ENCODE data around the gene PPFIA1. TPM values are rescaled to one million over a fixed set of nuclear protein-coding genes. Genes with fewer than 3 reads are reported as not detected.

Gene PPFIA1
- total and polyA plus RNA-seq, 2 donors (not counting 1 experiment from before 2014, with no cell fraction given), result 38.8 to 39.8 TPM

DNA sequence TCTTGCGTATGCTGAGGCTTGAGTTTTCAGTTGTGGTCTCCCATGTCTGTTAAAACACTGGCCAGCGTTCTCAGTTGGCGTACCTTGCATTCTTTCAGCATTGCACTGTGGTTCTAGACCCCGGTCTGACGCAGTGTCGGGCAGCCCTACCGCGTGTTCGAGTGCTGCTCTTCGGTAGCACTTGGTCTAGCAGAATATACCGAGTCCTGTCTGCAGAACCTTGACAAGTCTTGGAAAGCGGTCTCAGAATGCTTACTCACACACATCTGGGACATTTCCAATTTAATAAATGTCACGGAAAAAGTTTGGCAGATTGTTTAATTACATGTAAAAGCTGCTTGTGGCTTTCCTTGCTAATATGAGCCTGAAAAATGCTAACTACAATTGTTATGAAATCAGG is 32.6 kb downstream of the PPFIA1 start:
- H3K79me2 ChIP-seq (ENCODE audit: control insufficient read depth, insufficient read depth, low read length), result peaks cover 15% of the 10 kb centered on the region
- DNase-seq (ENCODE audit: low read depth in 2 of 2), result peak; percentile 79 to 89
- no peaks in the 10 kb centered on the region for H4K20me1 ChIP-seq (ENCODE audit: control insufficient read depth, extremely low read depth, insufficient read depth, low read length)
- no peak overlapping the region for H3K4me3 ChIP-seq (replicated peaks in 1 of 4; ENCODE audit: control extremely low read depth in 1 of 4, insufficient read depth in 1 of 4, low read depth in 3 of 4, low read length in 4 of 4)
- H2AFZ ChIP-seq (ENCODE audit: low read length), result no peak overlapping the region
- H3K4me2 ChIP-seq (ENCODE audit: extremely low read depth, insufficient read depth, low read length), result peak overlapping the region; percentile 59
- H3K9me3 ChIP-seq (ENCODE audit: control insufficient read depth, insufficient read depth, low read depth, low read length), result no peaks in the 10 kb centered on the region
- no peak overlapping the region for H3K9ac ChIP-seq (ENCODE audit: insufficient read depth, low read length)
- TF ChIP-seq EZH2 (IDR thresholded peaks at IDR 0.05; ENCODE audit: low read length, missing control alignments), result no peak
- TF ChIP-seq, protein P1, sequence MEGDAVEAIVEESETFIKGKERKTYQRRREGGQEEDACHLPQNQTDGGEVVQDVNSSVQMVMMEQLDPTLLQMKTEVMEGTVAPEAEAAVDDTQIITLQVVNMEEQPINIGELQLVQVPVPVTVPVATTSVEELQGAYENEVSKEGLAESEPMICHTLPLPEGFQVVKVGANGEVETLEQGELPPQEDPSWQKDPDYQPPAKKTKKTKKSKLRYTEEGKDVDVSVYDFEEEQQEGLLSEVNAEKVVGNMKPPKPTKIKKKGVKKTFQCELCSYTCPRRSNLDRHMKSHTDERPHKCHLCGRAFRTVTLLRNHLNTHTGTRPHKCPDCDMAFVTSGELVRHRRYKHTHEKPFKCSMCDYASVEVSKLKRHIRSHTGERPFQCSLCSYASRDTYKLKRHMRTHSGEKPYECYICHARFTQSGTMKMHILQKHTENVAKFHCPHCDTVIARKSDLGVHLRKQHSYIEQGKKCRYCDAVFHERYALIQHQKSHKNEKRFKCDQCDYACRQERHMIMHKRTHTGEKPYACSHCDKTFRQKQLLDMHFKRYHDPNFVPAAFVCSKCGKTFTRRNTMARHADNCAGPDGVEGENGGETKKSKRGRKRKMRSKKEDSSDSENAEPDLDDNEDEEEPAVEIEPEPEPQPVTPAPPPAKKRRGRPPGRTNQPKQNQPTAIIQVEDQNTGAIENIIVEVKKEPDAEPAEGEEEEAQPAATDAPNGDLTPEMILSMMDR (conservative IDR thresholded peaks at IDR 0.05 in 1 of 2, IDR thresholded peaks at IDR 0.05 in 1 of 2; ENCODE audit: low read depth in 1 of 2, low read length in 2 of 2), result no peak
- H3K27me3 ChIP-seq (ENCODE audit: control insufficient read depth, insufficient read depth, low read length), result no peaks in the 10 kb centered on the region
- peak overlapping the region; percentile 63 for H3K27ac ChIP-seq (ENCODE audit: insufficient read depth, low read length)
- H3K36me3 ChIP-seq (ENCODE audit: control insufficient read depth, insufficient read depth, low read length), result peaks cover 1% of the 10 kb centered on the region
- peaks cover 9% of the 10 kb centered on the region for H3K4me1 ChIP-seq (ENCODE audit: control insufficient read depth, extremely low read depth, insufficient read depth, low read length)

- H3K36me3 ChIP-seq (ENCODE audit: control insufficient read depth, insufficient read depth, low read length), result peaks cover 1% of the 10 kb centered on the region
- H3K9me3 ChIP-seq (ENCODE audit: control insufficient read depth, insufficient read depth, low read depth, low read length), result no peaks in the 10 kb centered on the region
- H3K27me3 ChIP-seq (ENCODE audit: control insufficient read depth, insufficient read depth, low read length), result no peaks in the 10 kb centered on the region
- H3K4me3 ChIP-seq (replicated peaks in 1 of 4; ENCODE audit: control extremely low read depth in 1 of 4, insufficient read depth in 1 of 4, low read depth in 3 of 4, low read length in 4 of 4), result no peak overlapping the region
- peaks cover 15% of the 10 kb centered on the region for H3K79me2 ChIP-seq (ENCODE audit: control insufficient read depth, insufficient read depth, low read length)
- TF ChIP-seq, protein P1 (conservative IDR thresholded peaks at IDR 0.05 in 1 of 2, IDR thresholded peaks at IDR 0.05 in 1 of 2; ENCODE audit: low read depth in 1 of 2, low read length in 2 of 2), result no peak
- no peak for TF ChIP-seq EZH2 (IDR thresholded peaks at IDR 0.05; ENCODE audit: low read length, missing control alignments)
- DNase-seq (ENCODE audit: low read depth in 2 of 2), result no peak
- no peak overlapping the region for H3K4me2 ChIP-seq (ENCODE audit: extremely low read depth, insufficient read depth, low read length)
- no peak overlapping the region for H3K9ac ChIP-seq (ENCODE audit: insufficient read depth, low read length)
- no peaks in the 10 kb centered on the region for H4K20me1 ChIP-seq (ENCODE audit: control insufficient read depth, extremely low read depth, insufficient read depth, low read length)
- peaks cover 9% of the 10 kb centered on the region for H3K4me1 ChIP-seq (ENCODE audit: control insufficient read depth, extremely low read depth, insufficient read depth, low read length)
- no peak overlapping the region for H2AFZ ChIP-seq (ENCODE audit: low read length)
- H3K27ac ChIP-seq (ENCODE audit: insufficient read depth, low read length), result no peak overlapping the region
Observed at GRCh38 chr11:70304208-70304603, 33.7 kb downstream of the PPFIA1 start.

GRCh38 chr11:70305501-70305900 is 35.0 kb downstream of the PPFIA1 start:
- Histone ChIP-seq H3K9ac (ENCODE audit: insufficient read depth, low read length) (no peak overlapping the region), H3K4me1 (ENCODE audit: control insufficient read depth, extremely low read depth, insufficient read depth, low read length) (peaks cover 9% of the 10 kb centered on the region), H3K27ac (ENCODE audit: insufficient read depth, low read length) (no peak overlapping the region), H3K9me3 (ENCODE audit: control insufficient read depth, insufficient read depth, low read depth, low read length) (no peaks in the 10 kb centered on the region), H3K27me3 (ENCODE audit: control insufficient read depth, insufficient read depth, low read length) (no peaks in the 10 kb centered on the region), H4K20me1 (ENCODE audit: control insufficient read depth, extremely low read depth, insufficient read depth, low read length) (no peaks in the 10 kb centered on the region), H3K4me2 (ENCODE audit: extremely low read depth, insufficient read depth, low read length) (no peak overlapping the region), H3K36me3 (ENCODE audit: control insufficient read depth, insufficient read depth, low read length) (peaks cover 1% of the 10 kb centered on the region), H3K4me3 (replicated peaks in 1 of 4; ENCODE audit: control extremely low read depth in 1 of 4, insufficient read depth in 1 of 4, low read depth in 3 of 4, low read length in 4 of 4) (no peak overlapping the region), H3K79me2 (ENCODE audit: control insufficient read depth, insufficient read depth, low read length) (peaks cover 15% of the 10 kb centered on the region), H2AFZ (ENCODE audit: low read length) (no peak overlapping the region)
- DNase-seq (ENCODE audit: low read depth in 2 of 2), result no peak
- TF ChIP-seq, protein P1 (conservative IDR thresholded peaks at IDR 0.05 in 1 of 2, IDR thresholded peaks at IDR 0.05 in 1 of 2; ENCODE audit: low read depth in 1 of 2, low read length in 2 of 2), result no peak
- TF ChIP-seq EZH2 (IDR thresholded peaks at IDR 0.05; ENCODE audit: low read length, missing control alignments), result no peak
